SKM-1 treated with dmso at 0.1 percent for 144 hours (cell line): ENCODE results near the gene B4GALNT2.
"Not testable (repeated sequence)": the region's sequence is repeated elsewhere in the genome, so short reads cannot be mapped to it uniquely, and the experiment has no call there.

Source experiments
- DNase-seq: peaks from one replicate; lab custom pipeline; 2025; ENCODE audit not compliant: unreplicated experiment; lab: John Stamatoyannopoulos, UW

The B4GALNT2 gene

DNA sequence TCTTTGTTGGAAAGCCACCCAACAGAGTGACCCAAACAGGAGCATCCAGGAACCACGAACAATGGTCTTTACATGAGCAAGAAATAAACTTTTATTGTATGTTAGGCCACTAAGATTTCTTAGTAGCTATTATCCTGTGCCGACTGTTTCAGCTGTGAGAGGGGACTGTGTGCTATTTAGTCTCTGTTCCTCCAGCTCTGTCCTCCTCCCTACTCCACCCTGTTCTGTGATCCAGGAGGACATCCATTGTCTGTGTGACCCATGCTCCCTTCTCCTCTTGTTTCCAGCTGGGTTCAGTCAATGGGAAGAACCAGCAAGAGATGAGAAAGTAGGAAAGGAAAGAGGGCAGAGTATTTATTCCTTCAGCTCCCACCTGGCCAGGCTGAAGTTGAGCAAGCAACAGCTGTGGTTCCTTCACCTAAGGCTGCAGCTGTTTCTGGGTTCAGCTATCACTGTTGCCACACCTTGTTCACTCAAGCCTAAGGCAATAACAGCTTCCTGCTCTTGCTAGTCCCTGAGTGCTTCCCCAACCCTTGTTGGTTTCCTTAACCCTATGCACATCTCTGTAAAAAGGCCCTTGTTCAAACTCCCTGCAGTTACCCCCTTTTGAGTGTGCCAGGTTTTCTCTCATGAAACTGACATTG, 14.9 kb upstream of the B4GALNT2 start:
- peak; percentile 75 for DNase-seq

DNA sequence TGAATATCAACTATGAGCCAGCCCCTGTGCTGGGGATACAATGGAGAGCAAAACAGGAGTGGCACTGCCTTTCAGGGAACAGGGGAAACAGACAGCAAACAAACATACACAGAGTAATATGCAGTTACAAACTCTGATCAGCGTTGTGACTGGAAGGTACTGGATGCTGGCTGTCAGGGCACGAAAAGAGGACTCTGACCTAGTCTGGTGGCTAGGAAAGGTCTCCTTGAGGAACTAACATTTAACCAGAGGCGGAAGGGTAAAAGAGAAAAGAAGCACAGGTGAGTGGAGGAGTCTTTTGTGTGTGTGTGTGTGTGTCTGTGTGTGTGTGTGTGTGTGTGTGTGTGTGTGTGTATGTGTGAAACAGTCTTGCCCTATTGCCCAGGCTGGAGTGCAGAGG, 12.4 kb upstream of the B4GALNT2 start:
- no peak for DNase-seq

DNA sequence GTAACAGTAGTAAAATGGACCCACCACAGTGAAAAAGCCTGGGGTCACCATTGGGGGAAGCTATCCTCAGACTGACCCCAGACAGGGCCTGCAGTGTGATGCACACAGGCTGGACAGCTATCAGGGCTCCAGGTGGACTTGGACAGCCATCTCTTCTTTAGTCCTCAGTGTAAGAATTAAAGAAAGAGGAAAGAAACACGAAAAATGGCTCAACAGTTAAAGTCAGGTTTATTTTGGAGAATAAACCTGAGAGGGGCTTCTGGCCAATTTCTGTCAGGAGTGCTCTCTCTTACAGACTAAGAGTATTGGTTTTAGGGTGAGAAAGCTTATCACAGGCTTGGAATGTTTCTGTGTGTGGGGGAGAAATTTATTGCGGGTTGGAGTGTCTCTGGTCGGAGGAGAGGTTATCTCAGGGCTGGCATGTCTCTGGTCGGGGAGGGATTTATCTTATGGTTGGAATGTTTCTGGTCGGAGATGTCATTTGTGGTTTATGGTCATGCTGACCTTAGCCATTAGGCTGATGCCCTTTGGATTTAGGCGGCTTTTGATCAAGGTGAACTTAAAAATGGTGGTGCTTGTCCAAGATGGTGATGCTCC, 10.8 kb upstream of the B4GALNT2 start:
- no peak for DNase-seq

DNA sequence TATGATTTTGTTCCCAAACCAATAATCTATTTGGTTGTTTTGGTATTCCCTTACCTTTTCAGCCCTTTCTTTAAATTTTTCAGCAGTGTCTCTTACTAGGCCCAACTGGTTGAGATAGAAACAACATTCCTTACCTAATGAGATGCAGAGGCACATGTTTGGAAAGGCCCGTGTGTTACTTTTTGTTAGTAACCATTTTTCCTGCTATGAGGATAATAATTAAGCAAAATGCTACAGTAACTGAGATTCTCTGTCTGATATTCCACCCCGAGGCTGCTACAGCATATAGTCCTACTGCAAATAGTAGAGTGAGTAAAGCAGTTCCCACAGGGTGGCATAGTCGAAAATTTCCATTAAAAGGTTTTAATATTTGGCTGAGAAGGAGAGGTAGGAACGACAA, 10.0 kb upstream of the B4GALNT2 start:
- DNase-seq, result no peak

DNA sequence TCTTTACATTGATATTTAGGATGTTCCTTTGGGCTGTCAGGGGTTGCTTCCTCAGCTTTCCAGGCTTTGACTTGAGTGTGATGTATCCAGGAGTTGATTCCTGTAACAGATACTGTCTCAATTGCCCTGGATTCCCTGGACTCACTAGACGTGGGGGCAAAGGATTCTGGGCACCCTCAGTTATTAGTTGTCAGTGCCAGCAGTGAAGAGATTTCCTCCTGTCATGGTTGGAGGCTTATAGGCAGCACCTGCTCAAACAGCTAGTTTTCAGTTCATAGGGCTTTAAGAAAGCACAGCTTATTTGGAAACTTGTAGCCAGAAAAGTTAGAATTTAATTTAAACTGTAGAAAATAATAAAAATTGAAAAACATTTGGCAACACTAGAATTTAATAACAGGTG, 9.5 kb upstream of the B4GALNT2 start:
- DNase-seq, result no peak

DNA sequence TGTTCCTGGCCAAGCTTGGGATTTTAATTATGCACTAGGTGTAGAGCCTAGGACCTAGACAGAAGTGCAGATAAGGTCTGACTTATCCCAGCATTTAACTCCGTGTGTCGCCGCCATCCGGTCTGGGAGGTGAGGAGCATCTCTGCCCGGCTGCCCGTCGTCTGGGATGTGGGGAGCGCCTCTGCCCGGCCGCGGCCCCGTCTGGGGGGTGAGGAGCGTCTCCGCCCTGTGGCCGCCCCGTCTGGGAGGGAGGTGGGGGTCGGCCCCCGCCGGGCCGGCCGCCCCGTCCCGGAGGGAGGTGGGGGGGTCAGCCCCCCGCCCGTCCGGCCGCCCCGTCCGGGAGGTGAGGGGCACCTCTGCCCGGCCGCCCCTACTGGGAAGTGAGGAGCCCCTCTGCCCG, 7.1 kb upstream of the B4GALNT2 start:
- DNase-seq, result no peak

DNA sequence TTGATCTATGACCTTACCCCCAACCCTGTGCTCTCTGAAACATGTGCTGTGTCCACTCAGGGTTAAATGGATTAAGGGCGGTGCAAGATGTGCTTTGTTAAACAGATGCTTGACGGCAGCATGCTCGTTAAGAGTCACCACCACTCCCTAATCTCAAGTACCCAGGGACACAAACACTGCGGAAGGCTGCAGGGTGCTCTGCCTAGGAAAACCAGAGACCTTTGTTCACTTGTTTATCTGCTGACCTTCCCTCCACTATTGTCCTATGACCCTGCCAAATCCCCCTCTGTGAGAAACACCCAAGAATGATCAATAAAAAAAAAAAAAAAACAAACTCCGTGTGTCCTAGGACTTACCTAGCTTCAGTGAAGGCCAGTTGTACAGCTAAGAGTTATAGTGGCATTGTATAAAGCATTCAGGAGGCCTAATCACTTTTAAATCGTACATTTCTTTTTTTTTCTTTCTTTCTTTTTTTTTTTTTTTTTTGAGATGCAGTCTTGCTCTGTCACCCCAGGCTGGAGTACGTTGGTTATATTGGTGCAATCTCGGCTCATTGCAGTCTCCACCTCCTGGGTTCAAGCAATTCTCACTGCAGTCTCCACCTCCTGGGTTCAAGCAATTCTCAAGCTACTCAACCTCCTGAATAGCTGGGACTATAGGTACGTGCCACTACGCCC, 6.2 kb upstream of the B4GALNT2 start:
- not testable (repeated sequence) for DNase-seq

DNA sequence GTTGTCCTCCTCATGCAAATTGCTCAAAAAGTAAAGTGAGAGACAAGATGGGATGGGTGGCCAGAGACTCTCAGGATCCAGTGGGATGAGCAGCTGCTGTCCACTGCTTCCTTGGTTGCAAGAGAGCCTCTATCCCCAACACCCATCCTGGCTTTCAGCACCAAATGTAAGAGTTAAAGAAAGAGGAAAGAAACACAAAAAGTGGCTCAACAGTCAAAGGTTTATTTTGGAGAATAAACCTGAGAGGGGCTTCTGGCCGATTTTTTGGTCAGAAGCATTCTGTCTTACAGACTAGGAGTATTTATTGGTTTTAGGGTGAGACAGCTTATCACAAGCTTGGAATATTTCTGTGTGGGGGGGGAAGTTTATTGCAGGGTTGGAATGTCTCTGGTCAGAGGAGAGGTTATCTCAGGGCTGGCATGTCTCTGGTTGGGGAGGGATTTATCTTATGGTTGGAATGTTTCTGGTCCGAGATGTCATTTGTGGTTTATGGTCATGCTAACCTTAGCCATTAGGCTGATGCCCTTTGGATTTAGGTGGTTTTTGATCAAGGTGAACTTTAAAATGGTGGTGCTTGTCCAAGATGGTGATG, 3.1 kb upstream of the B4GALNT2 start:
- not testable (repeated sequence) for DNase-seq

DNA sequence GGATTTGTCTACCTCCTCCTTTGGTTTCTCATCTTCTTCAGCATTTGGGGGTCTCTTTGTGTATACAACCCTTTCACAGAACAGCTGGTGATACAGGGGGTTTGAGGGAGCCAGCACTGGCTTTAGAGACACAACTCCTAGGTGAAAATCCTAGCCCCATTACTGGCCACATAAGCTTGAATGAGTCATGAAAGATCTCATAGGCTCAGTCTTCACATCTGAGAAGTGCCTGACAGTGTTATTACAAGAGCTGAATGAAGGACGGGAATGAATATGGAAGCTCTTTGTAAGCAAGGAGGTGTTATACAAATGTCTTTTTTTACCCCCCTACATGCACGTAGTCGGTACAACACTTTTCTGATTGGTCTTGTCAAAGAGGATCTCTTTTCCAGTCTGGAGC, 1.7 kb upstream of the B4GALNT2 start:
- no peak for DNase-seq

DNA sequence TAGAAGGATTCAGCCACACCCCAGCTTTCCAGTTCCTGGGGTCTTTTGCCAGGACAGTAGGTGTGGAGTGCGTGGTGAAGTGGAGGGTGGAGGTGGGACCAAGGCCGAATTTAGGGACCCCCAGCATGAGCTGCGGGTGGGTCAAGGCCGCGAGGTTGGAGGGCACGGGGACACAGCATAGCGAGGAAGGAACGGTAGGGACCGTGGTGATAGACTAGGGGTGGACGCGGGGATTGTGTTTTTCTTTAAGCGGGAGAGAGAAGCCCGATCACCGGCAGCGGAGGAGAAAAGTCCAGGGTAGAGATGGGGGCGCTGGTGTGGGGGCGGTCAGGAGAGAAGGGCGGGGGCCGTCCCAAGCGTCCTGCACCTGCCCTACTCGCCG, 261 bp upstream of the B4GALNT2 start:
- no peak for DNase-seq

DNA sequence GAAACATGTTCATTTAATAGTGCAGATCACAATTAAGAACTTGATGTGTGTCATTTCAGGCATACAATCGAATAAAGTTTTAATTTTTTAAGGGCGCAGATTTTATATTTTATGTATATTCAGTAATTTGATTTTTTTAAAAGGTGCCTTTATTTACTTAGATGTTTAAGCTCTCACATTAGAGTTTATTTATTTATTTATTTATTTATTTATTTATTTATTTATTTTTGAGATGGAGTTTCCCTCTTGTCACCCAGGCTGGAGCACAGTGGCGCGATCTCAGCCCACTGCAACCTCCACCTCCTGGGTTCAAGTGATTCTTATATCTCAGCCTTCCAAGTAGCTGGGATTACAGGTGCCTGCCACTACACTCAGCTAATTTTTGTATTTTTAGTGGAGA, 3.8 kb downstream of the B4GALNT2 start:
- DNase-seq, result no peak

DNA sequence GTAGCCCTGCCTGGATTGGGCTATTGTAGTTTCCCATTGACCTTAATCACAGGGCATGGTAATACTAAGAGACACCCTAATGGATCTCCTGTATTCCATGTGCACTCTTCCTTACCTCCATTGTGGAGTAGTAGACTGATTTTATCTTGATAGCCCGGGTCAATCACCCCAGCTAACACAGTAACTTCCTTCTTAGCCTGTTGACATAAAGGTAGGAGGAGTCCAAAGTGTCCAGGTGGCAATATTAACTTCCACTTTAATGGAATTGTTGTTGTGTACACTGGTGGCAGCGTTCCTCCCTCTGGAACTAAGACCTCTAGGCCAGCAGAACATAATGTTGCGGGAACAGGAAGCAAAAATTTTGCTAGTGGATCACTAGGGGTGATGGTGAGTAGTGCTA, 13.1 kb downstream of the B4GALNT2 start:
- DNase-seq, result not testable (repeated sequence)

DNA sequence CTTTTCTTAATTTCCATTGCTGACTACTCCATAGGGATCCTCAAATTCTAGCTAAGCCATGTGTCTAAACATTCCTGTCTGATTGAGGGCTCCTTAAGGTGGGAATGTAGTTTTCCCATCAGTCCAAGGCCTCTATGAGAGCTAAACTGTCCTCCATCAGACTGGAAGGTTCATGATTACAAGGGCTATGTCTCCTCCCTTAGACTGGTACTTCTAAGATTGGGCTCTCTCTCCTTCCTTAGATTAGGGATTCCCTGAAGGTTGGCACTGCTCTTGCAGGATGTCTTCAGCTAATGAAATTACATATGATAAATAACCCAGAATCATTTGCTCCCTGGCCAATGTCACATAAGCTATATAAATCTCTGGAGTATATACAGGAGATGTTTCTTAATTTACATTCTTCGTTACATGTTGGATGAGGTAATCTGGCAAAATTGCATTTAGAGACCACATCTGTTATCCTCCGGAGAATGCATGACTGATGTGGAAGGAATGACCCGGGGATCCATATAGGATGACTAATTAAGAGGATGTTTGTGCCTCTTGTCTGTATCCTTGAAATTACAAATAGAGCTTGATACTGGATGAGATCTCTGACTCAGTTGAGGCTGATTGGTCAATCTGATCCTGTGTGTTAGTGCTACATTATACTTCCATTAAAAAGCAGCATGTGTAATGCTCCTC, 14.2 kb downstream of the B4GALNT2 start:
- no peak for DNase-seq

DNA sequence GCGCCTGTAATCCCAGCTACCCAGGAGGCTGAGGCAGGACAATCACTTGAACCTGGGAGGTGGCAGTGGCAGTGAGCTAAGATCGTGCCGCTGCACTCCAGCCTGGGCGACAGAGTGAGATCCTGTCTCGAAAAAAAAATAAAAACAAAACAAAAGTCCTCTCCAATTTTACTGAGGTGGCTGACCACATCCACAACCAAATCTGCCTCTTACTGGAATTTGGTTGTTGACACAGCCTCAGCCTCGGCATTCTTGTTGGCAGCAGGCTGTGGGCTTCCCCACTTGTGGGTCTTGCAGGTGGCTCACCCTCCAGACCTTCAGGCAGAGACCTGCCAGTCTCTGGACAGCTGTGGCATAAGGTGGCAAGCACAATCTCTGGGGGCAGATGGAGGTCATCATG, 15.6 kb downstream of the B4GALNT2 start:
- no peak for DNase-seq

DNA sequence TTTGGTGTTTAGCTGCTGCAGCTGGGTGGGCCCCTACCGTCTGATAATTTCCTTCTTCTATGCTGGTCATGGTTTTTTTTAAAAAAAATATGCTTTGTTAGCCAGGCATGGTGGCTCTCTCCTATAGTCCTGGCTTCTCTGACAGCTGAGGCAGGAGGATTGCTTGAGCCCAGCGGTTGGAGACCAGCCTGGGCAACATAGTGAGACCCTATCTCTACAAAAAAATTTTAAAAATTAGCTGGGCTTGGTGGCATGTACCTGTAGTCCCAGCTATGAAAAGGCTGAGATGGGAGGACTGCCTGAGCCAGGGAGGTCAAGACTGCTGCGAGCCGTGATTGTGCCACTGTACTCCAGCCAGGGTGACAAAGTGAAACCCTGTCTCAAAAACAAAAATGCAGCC, 19.4 kb downstream of the B4GALNT2 start:
- no peak for DNase-seq

DNA sequence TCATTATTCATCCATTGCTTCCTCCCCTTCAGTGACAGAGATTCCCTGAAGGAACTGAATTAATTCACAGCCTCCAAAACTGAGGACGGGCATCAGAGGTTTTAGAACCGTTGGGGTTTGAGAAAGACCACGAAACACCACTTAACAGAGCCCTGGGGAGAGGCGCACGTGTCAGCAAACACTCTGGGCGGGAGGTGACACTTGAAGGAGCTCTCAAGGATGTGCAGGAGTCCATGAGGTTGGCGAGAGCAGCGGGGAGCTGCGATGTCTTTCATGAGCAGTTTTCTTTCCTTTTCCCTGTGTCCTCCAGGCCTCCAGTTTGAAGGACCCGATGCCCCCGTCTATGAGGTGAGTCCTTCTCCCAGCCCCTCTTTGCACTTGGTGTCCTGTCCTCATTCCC, 23.7 kb downstream of the B4GALNT2 start:
- no peak for DNase-seq

DNA sequence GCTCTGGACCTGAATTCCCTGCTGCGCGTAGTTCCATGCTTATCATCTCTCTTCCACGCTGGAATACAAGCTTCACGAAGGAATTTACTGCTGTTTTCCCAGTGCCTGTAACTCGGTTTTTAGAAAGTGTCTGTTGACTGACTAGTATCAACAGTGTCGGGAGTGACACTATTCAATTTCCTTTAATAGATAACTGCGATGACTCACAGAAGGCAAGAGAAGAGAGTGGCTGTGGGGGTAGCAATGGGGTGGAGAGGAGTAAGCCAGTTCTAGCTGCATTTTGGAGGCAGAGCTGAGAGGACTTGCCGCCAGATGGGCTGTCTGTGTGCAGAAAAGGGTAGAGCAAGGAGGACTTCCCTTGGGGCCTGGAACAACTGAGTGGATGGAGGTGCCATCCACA, 25.2 kb downstream of the B4GALNT2 start:
- no peak for DNase-seq

DNA sequence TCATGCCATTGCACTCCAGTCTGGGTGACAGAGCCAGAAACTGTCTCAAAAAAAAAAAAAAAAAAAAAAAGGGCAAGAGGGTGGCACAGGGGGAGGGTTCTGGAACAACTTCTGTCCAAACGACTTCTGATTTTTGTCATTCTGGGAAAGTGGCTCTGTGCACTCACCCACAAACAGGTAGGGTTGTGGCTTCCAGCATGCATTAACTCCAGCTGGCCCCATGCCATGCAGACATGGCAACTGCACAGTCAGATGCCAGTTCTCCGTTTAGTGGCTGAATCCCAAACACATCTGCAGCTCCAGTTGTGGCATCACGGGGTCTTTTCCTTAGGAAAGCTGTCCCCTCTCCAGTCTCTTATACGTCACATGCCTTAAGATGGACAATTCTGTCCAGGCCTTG, 30.3 kb downstream of the B4GALNT2 start:
- no peak for DNase-seq

DNA sequence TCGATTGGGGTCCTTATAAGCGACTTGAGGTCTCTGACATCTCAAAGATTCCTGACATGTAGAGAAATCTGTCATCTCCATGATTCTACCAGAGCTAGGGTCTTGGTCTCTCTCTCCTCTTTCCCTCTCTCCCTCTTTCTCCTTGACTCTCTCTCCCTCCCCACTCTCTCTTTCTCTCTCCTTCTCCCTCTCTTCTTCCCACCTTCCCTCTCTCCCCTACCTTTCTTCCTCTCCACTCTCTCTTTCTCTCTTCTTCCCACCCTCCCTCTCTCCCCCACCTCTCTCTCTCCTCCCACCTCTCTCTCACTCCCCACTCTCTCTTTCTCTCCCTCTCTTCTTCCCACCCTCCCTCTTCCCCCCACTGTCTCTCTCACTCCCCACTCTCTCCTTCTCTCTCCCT, 32.6 kb downstream of the B4GALNT2 start:
- DNase-seq, result no peak

DNA sequence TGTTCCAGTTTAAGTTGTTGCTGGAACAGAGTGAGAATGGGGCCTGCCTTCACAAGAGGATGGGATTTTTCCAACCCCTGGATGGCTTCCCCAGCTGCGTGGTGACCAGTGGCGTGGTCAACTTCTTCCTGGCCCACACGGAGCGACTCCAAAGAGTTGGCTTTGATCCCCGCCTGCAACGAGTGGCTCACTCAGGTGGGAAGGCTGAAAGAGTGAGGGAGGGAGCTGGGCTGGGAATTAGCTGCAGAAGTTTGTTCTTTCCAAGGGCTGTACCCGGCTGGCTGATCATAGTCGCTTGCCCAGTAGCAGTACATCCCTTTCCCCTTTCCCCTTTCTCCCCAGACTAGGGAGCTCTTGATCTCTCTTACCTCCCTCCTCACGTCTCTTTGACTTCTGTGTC, 36.1 kb downstream of the B4GALNT2 start:
- DNase-seq, result no peak

DNA sequence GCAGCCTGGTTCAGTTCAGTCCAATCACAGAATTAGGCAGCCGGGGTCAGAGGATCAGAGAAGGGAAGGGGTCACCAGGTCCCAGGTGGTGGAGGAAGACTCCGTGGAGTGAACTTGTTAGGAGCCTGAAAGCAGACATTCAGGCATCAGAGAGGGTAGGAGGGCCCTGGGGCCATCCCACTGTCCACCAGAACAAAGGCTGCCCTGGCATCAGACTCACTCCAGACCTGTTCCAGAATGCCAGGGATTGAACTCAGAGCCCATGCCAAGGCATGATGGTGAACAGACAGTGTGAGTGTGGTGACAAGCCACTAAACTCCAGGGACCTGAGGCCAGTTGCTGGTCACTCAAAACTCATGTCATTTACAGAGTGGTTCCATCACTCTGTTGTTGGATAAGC, 37.6 kb downstream of the B4GALNT2 start:
- DNase-seq, result no peak

DNA sequence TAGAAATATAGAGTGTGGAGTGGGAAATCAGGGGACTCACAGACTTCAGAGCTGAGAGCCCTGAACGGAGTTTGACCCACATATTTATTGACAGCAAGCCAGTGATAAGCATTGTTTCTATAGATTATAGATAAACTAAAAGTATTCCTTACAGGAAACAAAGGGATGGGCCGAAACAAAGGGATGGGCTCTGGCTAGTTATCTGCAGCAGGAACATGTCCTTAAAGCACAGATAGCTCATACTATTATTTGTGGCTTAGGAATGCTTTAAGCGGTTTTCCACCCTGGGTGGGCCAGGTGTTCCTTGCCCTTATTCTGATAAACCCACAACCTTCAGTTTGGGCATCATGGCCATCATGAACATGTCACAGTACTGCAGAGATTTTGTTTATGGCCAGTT, 38.1 kb downstream of the B4GALNT2 start:
- DNase-seq, result not testable (repeated sequence)
